Epithelial cell of prostate (primary cell): ENCODE data around the gene JSRP1.
A peak's percentile ranks its signal among the peaks of the same experiment; 100 is the strongest.

Source experiments
- DNase-seq: peaks from one replicate; pipeline ENCODE4 v3.0.0-alpha.2; 2011; ENCODE audit warnings: low read depth, low spot score
- H3K27ac ChIP-seq: fragments of 450-650 bp; 2 replicates; pipeline ENCODE4 v1.5.1; 2017; ENCODE audit warnings: mild to moderate bottlenecking

The JSRP1 gene

GRCh38 chr19:2269244-2270156 is 13.3 kb upstream of the JSRP1 start:
- DNase-seq = peak; percentile 72
- peak overlapping the region; percentile 93 for H3K27ac ChIP-seq

GRCh38 chr19:2268861-2269243 is 12.6 kb upstream of the JSRP1 start:
- peak overlapping the region; percentile 93 for H3K27ac ChIP-seq

GRCh38 chr19:2268480-2268830 is 12.2 kb upstream of the JSRP1 start:
- no peak overlapping the region for H3K27ac ChIP-seq
- no peak for DNase-seq

More at GRCh38 chr19:2268861-2269243, 12.6 kb upstream of the JSRP1 start:
- DNase-seq = no peak

GRCh38 chr19:2266183-2266993 is 10.2 kb upstream of the JSRP1 start:
- no peak overlapping the region for H3K27ac ChIP-seq
- no peak for DNase-seq

- no peak overlapping the region for H3K27ac ChIP-seq
- DNase-seq = no peak
Observed at GRCh38 chr19:2261438-2262172, 5.4 kb upstream of the JSRP1 start.

GRCh38 chr19:2260341-2260805 is 4.2 kb upstream of the JSRP1 start:
- DNase-seq = no peak
- H3K27ac ChIP-seq = no peak overlapping the region

- no peak overlapping the region for H3K27ac ChIP-seq
- DNase-seq = no peak
Observed at GRCh38 chr19:2259336-2259735, 3.1 kb upstream of the JSRP1 start.

GRCh38 chr19:2255112-2255845 is 938 bp downstream of the JSRP1 start:
- DNase-seq = no peak
- H3K27ac ChIP-seq = no peak overlapping the region

GRCh38 chr19:2254064-2254872 is 1.9 kb downstream of the JSRP1 start:
- no peak for DNase-seq
- no peak overlapping the region for H3K27ac ChIP-seq

GRCh38 chr19:2253106-2254063 is 2.8 kb downstream of the JSRP1 start:
- no peak overlapping the region for H3K27ac ChIP-seq
- no peak for DNase-seq

GRCh38 chr19:2252797-2253105 is 3.5 kb downstream of the JSRP1 start:
- DNase-seq = no peak
- no peak overlapping the region for H3K27ac ChIP-seq

GRCh38 chr19:2252055-2252796 is 4.0 kb downstream of the JSRP1 start:
- DNase-seq = no peak
- H3K27ac ChIP-seq = no peak overlapping the region

GRCh38 chr19:2251106-2252054 is 4.8 kb downstream of the JSRP1 start:
- no peak for DNase-seq

GRCh38 chr19:2250766-2251105 is 5.5 kb downstream of the JSRP1 start:
- no peak overlapping the region for H3K27ac ChIP-seq

More at GRCh38 chr19:2251106-2252054, 4.8 kb downstream of the JSRP1 start:
- H3K27ac ChIP-seq = no peak overlapping the region

GRCh38 chr19:2249880-2250765 is 6.1 kb downstream of the JSRP1 start:
- no peak overlapping the region for H3K27ac ChIP-seq
- DNase-seq = no peak

More at GRCh38 chr19:2250766-2251105, 5.5 kb downstream of the JSRP1 start:
- no peak for DNase-seq
